Panc1 (cell line): ENCODE data around the gene NUSAP1. TPM values are rescaled to one million over a fixed set of nuclear protein-coding genes. Genes with fewer than 3 reads are reported as not detected.

Experiments
- ATAC-seq: fragments of 200-7000 bp; cut with Tn5 transposase; 2 replicates; pipeline ENCODE4 v1.9.1; 2020; ENCODE audit warnings: mild to moderate bottlenecking, moderate library complexity
- BruUV-seq: library from RNA; stranded (reverse); fragments of 400-500 nt; replicated peaks from 2 replicates; lab custom pipeline; 2021; lab: Mats Ljungman, UMichigan
- CTCF ChIA-PET: fragments of 300-600 bp; sonication (Branson Sonifier 250); formaldehyde crosslinking; loops from one replicate; lab custom pipeline; 2022; ENCODE audit warnings: antibody characterized with exemption; lab: Charles Lee
- POLR2A ChIA-PET: fragments of 300-600 bp; sonication (Branson Sonifier 250); formaldehyde crosslinking; loops from one replicate; lab custom pipeline; 2022; ENCODE audit warnings: antibody characterized with exemption; lab: Charles Lee
- DNase-seq: peaks from one replicate; pipeline ENCODE4 v3.0.0-alpha.2; 2010; ENCODE audit warnings: low read depth, low spot score
- H3K27ac ChIP-seq: 2 replicates; pipeline ENCODE4 v1.5.1; 2011; ENCODE audit warnings: mild to moderate bottlenecking, low read length, inconsistent platforms
- H3K27me3 ChIP-seq: fragments of 200-500 bp; sonication (Bioruptor generic); 2 replicates; pipeline ENCODE4 v1.6.0; 2014; ENCODE audit warnings: low read length, inconsistent platforms; ENCODE audit not compliant: control insufficient read depth, insufficient read depth
- H3K36me3 ChIP-seq: fragments of 200-500 bp; sonication (Bioruptor generic); 2 replicates; pipeline ENCODE4 v1.5.1; 2014; ENCODE audit warnings: inconsistent platforms, mild to moderate bottlenecking, low read length, moderate library complexity; ENCODE audit not compliant: control insufficient read depth, insufficient read depth
- H3K4me1 ChIP-seq: 2 replicates; pipeline ENCODE4 v1.5.1; 2011; ENCODE audit warnings: inconsistent platforms, mild to moderate bottlenecking, low read length, moderate library complexity; ENCODE audit not compliant: control insufficient read depth, insufficient read depth
- H3K4me3 ChIP-seq, 2 experiments: 2 replicates each; pipeline ENCODE4 v1.5.1; 2011 to 2012; ENCODE audit warnings: low read depth in 2 of 2, low read length in 2 of 2, mild to moderate bottlenecking in 2 of 2, inconsistent platforms in 1 of 2, moderate library complexity in 1 of 2
- H3K9me3 ChIP-seq: fragments of 200-500 bp; sonication (Bioruptor generic); 2 replicates; pipeline ENCODE4 v1.5.1; 2014; ENCODE audit warnings: low read depth, mild to moderate bottlenecking, inconsistent platforms, low read length, moderate library complexity; ENCODE audit not compliant: control insufficient read depth, insufficient read depth
- POLR2AphosphoS5 ChIP-seq: IDR thresholded peaks from 2 replicates; pipeline ENCODE4 v1.6.1; 2012; ENCODE audit warnings: mild to moderate bottlenecking, low read depth, low read length, moderate library complexity
- in situ Hi-C: cut with HindIII; loops from 2 replicates; pipeline ENCODE4 v1.10.0; 2016; ENCODE audit warnings: low sequenced_read_pairs, low pct_unique_long_range_greater_than_20kb
- intact Hi-C: fragments of 100-400 bp; cut with micrococcal nuclease; formaldehyde crosslinking; loops from one replicate; pipeline ENCODE4 v1.10.0; 2022; ENCODE audit not compliant: unreplicated experiment
- total RNA-seq: library from RNA; stranded (reverse); gene quantifications from one replicate; pipeline ENCODE4 v1.2.1, GENCODE V29; 2021; ENCODE audit not compliant: unreplicated experiment

The NUSAP1 gene
- total RNA-seq, 1 experiment from 2014 or later: 127 TPM

GRCh38 chr15:41429003-41429890 is 96.6 kb downstream of the NUSAP1 start:
- no peak for ATAC-seq
- no TSS peak for BruUV-seq
- Histone ChIP-seq H3K27me3 (no peaks in the 10 kb centered on the region), H3K27ac (no peak overlapping the region), H3K4me1 (no peaks in the 10 kb centered on the region), H3K4me3 (no peak overlapping the region), H3K9me3 (no peaks in the 10 kb centered on the region), H3K36me3 (no peaks in the 10 kb centered on the region)
- in situ Hi-C loops: no loop called here
- TF ChIP-seq POLR2AphosphoS5: no peak
- POLR2A ChIA-PET: interaction anchor here (0.7 kb wide), 1 partner anchor 9 kb away, joined by 3 read pairs; no protein-coding TSS in a partner anchor
- intact Hi-C loops: no loop called here
- DNase-seq: no peak
- CTCF ChIA-PET: interaction anchor here (0.7 kb wide), 3 partner anchors 24 to 221 kb away, joined by 3 to 8 read pairs (median 4); no protein-coding TSS in a partner anchor

Other genes with a start within 250 kb of the NUSAP1 start
- gene INO80, start 216.6 kb upstream of the NUSAP1 start, total RNA-seq: 26.2 TPM
- gene EXD1, start 102.1 kb upstream of the NUSAP1 start, total RNA-seq: 0.15 TPM
- gene CHP1, start 101.6 kb upstream of the NUSAP1 start, total RNA-seq: 123 TPM
- 26.7 TPM for gene OIP5, start 290 bp upstream of the NUSAP1 start, total RNA-seq
- gene NDUFAF1, start 69.6 kb downstream of the NUSAP1 start, total RNA-seq: 18.0 TPM
- 43.5 TPM for gene RTF1, start 84.2 kb downstream of the NUSAP1 start, total RNA-seq
- gene ITPKA, start 161.0 kb downstream of the NUSAP1 start, total RNA-seq: 6.3 TPM
- gene LTK, start 180.9 kb downstream of the NUSAP1 start, total RNA-seq: not detected
- 53.5 TPM for gene RPAP1, start 211.4 kb downstream of the NUSAP1 start, total RNA-seq
- gene TYRO3, start 226.3 kb downstream of the NUSAP1 start, total RNA-seq: 41.7 TPM